MG63 (cell line): Measurements from ENCODE around the gene FPGS. TPM values are rescaled to one million over a fixed set of nuclear protein-coding genes. Genes with fewer than 3 reads are reported as not detected.
"Not testable (repeated sequence)": the region's sequence is repeated elsewhere in the genome, so short reads cannot be mapped to it uniquely, and the experiment has no call there.

ENCODE experiments used
- DNase-seq: peaks from one replicate; pipeline ENCODE4 v3.0.0-alpha.2; 2020
- H3K27me3 ChIP-seq: fragments of 250-450 bp; sonication (Bioruptor Pico); 2 replicates; pipeline ENCODE4 v1.5.1; 2020; ENCODE audit warnings: mild to moderate bottlenecking, moderate library complexity
- H3K36me3 ChIP-seq: fragments of 250-450 bp; sonication (Bioruptor Pico); 2 replicates; pipeline ENCODE4 v1.5.1; 2020; ENCODE audit warnings: mild to moderate bottlenecking, moderate library complexity
- H3K4me3 ChIP-seq: fragments of 250-450 bp; sonication (Bioruptor Pico); 2 replicates; pipeline ENCODE4 v1.5.1; 2020; ENCODE audit warnings: mild to moderate bottlenecking, moderate library complexity
- H3K9me3 ChIP-seq: fragments of 250-450 bp; sonication (Bioruptor Pico); 2 replicates; pipeline ENCODE4 v1.5.1; 2020; ENCODE audit warnings: mild to moderate bottlenecking, moderate library complexity
- total RNA-seq: library from RNA; depleted of rRNA; stranded (reverse); fragments of >200 nt; shearing (Covaris generic); gene quantifications from 2 replicates; pipeline ENCODE4 v1.2.3, GENCODE V29; 2014; ENCODE audit warnings: low replicate concordance

Gene FPGS
- total RNA-seq, 1 experiment from 2014 or later, result 115 TPM

- DNase-seq, result no peak
- no peaks in the 10 kb centered on the region for H3K9me3 ChIP-seq
- no peaks in the 10 kb centered on the region for H3K27me3 ChIP-seq
- no peak overlapping the region for H3K4me3 ChIP-seq
- H3K36me3 ChIP-seq, result peaks cover 70% of the 10 kb centered on the region
These were observed 13.1 kb downstream of the FPGS start for GRCh38 chr9:127815512-127816361.

- no peak for DNase-seq
- Histone ChIP-seq H3K4me3 (no peak overlapping the region), H3K36me3 (peaks cover 76% of the 10 kb centered on the region), H3K27me3 (no peaks in the 10 kb centered on the region), H3K9me3 (no peaks in the 10 kb centered on the region)
These were observed 13.7 kb downstream of the FPGS start for GRCh38 chr9:127816362-127816725.

GRCh38 chr9:127816728-127817127 is 14.0 kb downstream of the FPGS start:
- no peaks in the 10 kb centered on the region for H3K27me3 ChIP-seq
- no peak for DNase-seq
- peaks cover 73% of the 10 kb centered on the region for H3K36me3 ChIP-seq
- H3K4me3 ChIP-seq, result no peak overlapping the region
- no peaks in the 10 kb centered on the region for H3K9me3 ChIP-seq

DNA sequence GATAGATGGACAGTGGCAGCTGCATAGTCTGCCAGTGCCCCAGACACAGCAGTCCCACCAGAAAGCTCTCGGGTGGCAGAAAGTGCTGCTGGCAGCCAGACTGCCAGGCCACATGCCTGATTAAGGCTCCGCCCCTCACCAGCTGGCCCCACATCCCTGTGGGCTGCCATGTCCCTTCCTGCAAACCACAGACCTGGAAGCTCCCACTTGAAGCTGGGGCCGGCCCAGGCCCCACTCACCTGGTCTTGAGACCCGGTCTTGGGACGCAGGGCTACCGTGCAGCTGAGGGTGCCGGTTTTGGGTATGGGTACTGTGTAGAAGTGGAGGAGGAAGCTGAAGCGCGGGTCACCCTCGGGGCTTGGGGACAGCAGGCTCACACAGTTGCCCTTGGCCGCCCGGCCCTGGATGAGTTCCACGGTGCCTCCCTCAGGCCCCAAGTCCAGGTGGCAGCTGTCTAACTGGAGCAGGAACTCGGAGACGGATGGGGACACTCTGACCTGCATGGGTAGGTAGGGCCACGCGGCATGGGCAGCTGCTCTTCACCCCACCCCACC is 15.3 kb downstream of the FPGS start:
- no peak for DNase-seq

GRCh38 chr9:127818574-127818973 is 15.9 kb downstream of the FPGS start:
- H3K27me3 ChIP-seq, result no peaks in the 10 kb centered on the region
- H3K4me3 ChIP-seq, result no peak overlapping the region
- H3K9me3 ChIP-seq, result no peaks in the 10 kb centered on the region
- DNase-seq, result no peak
- H3K36me3 ChIP-seq, result peaks cover 62% of the 10 kb centered on the region

More for the DNA sequence above, 15.3 kb downstream of the FPGS start:
- Histone ChIP-seq H3K4me3 (no peak overlapping the region), H3K9me3 (no peaks in the 10 kb centered on the region), H3K27me3 (no peaks in the 10 kb centered on the region), H3K36me3 (peaks cover 67% of the 10 kb centered on the region)

DNA sequence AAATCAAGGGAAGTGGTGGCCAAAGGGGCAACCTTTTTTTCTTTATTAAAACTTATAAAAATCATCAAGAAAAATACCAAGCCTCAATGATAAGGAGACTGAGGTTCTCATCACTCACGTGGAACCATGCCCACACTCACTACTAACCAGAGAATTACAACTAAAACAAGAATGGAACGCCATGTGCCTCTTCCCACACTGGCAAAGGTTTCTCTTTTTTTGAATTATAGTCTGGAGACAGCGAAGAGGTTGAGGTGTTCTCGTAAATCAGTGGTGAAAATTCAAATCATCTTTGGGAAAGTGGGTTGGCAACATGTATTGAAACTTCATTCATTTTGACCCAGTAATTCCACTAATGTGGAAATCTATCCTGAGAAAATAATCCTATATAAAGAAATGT is 19.4 kb downstream of the FPGS start:
- Histone ChIP-seq H3K36me3 (peaks cover 55% of the 10 kb centered on the region), H3K27me3 (no peaks in the 10 kb centered on the region)

DNA sequence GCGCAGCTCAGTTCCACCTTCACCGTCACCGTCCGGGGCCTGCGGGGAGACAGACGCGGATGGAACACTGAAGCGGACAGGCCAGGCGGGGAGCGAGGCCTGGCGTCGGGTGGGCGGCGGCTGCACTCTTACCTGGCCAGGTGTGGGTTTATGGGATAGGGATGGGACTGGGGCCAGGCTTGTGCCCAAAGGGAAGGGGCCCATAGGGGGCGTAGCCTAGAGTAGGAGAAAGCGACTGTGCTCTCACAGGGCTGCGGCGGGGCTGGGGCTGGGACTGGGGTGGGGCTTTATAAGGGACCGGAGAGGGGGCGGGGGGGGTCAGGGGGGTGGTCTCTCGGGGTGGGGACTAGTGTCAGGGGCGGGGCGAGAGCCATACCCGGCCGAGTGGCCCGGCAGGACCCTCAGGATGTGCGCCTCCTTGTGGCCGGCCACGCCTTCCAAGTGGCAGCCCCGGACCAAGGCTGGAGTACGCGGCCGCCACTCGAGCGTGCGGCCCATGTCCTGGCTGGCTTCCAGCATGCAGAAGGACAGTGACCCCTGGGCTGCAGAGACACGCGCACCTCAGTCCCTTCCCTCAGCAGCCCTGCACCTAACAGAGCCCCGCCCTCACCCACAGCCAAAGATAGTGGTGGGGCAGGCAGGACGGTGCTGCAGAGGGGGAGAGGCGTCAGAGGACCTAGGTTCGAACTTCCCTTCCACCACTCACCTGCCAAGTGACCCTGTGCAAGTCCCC is 22.8 kb downstream of the FPGS start:
- H3K36me3 ChIP-seq, result peaks cover 41% of the 10 kb centered on the region
- no peaks in the 10 kb centered on the region for H3K27me3 ChIP-seq
- no peak for DNase-seq
- no peak overlapping the region for H3K4me3 ChIP-seq
- no peaks in the 10 kb centered on the region for H3K9me3 ChIP-seq

More for the DNA sequence above, 19.4 kb downstream of the FPGS start:
- no peak for DNase-seq
- Histone ChIP-seq H3K4me3 (no peak overlapping the region), H3K9me3 (no peaks in the 10 kb centered on the region)

DNA sequence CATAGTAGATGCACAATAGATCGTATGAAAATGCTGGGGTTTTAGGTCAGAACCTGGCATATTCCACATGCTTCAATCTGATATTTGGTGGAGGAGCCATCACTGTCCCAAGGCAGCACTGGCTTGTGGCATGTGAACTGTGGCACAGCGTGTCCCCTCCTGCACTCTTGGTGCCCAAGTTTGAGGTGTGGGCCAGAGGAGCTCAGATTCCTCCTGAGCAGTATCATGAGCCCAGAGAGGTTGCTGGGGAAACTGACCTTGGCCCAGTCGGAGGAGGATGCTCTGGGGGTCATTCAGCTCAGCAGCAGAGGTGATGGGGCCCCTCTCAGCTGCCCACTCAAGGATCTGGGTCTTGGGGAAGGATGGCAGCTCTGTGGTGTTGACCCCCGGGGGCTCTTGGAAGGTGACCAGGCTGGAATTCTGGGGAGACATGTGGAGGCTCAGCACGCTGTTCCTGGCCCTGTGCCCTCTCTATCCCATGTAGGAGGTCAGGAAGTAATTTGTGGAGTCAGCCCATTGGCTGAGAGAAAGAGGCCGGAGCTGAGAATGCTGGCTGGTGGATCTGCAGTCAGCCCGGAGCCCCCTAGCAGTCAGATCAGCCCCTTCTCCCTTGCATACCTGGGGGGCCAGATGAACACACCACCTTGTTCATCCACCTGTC is 23.7 kb downstream of the FPGS start:
- peaks cover 34% of the 10 kb centered on the region for H3K36me3 ChIP-seq

DNA sequence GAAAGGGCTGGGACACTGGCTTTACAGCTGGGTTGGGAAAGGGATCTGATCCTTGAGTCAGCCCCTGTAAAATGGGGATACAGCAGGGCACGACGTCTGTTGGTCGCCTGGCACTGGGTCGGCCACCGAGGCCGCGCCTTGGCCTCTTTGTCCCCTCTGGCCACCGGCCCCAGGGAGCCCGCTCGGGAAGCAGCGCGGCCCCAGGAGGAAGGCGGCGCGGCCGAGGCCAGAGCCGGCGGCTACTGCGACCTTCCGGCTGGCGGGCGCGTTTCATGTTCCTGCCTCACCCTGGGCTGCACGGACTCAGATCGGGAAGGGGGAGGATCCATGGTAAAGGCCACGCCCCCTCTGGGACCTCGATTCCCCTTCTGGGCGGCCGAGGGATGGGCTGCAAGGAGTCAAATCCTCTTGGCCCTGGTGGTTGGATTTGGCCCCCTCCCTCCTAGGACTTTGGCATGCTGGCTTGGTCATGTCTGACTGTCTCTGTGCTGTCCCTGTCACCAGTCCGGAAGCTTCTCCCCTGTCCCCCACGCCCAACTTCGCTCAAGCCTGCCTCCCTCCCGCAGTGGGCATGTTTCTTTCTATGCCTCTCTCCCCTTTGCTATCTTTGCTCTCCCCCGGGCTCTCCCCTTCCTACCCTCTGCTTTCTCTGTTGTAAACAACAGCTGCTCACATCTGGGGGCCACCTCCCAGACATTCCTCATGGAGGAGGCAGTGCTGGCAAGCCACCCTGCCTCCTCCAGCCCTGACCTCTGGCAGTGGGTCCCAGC is 25.8 kb downstream of the FPGS start:
- Histone ChIP-seq H3K27me3 (no peaks in the 10 kb centered on the region), H3K4me3 (no peak overlapping the region), H3K36me3 (peaks cover 35% of the 10 kb centered on the region), H3K9me3 (no peaks in the 10 kb centered on the region)
- no peak for DNase-seq

More for the DNA sequence above, 23.7 kb downstream of the FPGS start:
- no peak for DNase-seq
- Histone ChIP-seq H3K9me3 (no peaks in the 10 kb centered on the region), H3K27me3 (no peaks in the 10 kb centered on the region), H3K4me3 (no peak overlapping the region)

- no peak overlapping the region for H3K4me3 ChIP-seq
- DNase-seq, result no peak
- H3K36me3 ChIP-seq, result peaks cover 35% of the 10 kb centered on the region
These were observed 26.7 kb downstream of the FPGS start for GRCh38 chr9:127829205-127829906.

GRCh38 chr9:127832248-127832647 is 29.6 kb downstream of the FPGS start:
- no peak for DNase-seq
- no peaks in the 10 kb centered on the region for H3K9me3 ChIP-seq
- H3K36me3 ChIP-seq, result peaks cover 27% of the 10 kb centered on the region
- no peaks in the 10 kb centered on the region for H3K27me3 ChIP-seq
- no peak overlapping the region for H3K4me3 ChIP-seq

More at GRCh38 chr9:127829205-127829906, 26.7 kb downstream of the FPGS start:
- Histone ChIP-seq H3K9me3 (no peaks in the 10 kb centered on the region), H3K27me3 (no peaks in the 10 kb centered on the region)

DNA sequence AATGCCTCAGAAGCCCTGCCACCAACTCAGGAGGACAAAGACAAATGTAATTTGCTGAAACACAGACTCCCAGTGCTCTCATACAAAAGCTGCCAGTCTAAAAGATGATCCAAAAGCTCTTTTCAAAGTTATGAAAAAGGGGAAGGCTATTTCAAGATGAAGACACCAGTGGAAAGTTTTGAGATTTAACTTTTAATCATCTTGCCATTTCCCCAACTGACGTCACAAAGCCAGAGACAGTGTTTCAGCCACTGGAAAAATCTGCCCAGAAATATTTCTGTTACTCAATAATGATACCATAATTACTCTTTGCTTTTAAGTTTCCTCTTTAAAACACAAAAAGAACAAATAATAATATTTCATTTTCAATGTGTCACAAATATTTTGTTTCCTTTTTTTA is 30.9 kb downstream of the FPGS start:
- H3K36me3 ChIP-seq, result peaks cover 34% of the 10 kb centered on the region
- no peaks in the 10 kb centered on the region for H3K27me3 ChIP-seq
- DNase-seq, result no peak
- H3K4me3 ChIP-seq, result no peak overlapping the region
- no peaks in the 10 kb centered on the region for H3K9me3 ChIP-seq

- no peaks in the 10 kb centered on the region for H3K9me3 ChIP-seq
- peaks cover 34% of the 10 kb centered on the region for H3K36me3 ChIP-seq
- H3K4me3 ChIP-seq, result no peak overlapping the region
- DNase-seq, result no peak
- H3K27me3 ChIP-seq, result no peaks in the 10 kb centered on the region
These were observed 33.4 kb downstream of the FPGS start for GRCh38 chr9:127835991-127836516.

DNA sequence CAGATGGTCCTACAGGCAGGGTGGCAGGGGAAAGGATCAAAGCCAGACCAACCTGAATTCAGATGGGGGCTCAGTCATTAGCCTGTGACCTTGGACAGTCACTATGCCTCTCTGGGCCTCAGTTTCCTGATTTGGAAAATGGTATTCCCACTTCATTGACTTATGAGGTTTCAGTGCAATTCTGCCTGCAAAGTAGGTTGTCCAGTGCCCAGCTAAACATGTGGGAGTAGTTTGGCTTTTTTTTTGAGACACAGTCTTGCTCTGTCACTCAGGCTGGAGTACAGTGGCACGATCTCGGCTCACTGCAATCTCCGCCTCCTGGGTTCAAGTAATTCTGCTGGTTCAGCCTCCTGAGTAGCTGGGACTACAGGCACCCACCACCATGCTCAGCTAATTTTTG is 33.9 kb downstream of the FPGS start:
- peaks cover 36% of the 10 kb centered on the region for H3K36me3 ChIP-seq
- not testable (repeated sequence) for H3K27me3 ChIP-seq, H3K9me3 ChIP-seq, DNase-seq, H3K4me3 ChIP-seq

DNA sequence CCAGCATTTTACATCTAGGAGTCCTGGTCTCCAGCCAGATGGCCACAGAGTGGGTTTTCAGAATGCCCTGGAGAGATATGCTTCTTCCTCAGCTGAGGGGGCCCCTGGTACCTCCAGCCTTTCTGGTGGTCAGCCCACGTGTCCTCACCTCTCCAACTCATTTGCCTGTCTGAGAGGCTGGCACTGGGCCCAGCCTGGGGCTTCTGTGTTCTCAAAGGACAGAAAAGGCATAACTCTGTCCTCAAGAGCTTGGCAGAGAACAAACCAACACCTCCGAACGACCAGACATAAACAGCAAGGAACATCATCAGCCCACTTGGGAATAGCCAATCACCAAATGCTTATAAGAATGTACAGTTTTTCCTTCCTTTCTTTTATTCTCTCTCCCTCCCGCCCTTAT is 34.7 kb downstream of the FPGS start:
- Histone ChIP-seq H3K9me3 (no peaks in the 10 kb centered on the region), H3K36me3 (peaks cover 40% of the 10 kb centered on the region), H3K27me3 (no peaks in the 10 kb centered on the region), H3K4me3 (no peak overlapping the region)
- DNase-seq, result no peak
